ENCODE data around the gene FOXA2.

DNA sequence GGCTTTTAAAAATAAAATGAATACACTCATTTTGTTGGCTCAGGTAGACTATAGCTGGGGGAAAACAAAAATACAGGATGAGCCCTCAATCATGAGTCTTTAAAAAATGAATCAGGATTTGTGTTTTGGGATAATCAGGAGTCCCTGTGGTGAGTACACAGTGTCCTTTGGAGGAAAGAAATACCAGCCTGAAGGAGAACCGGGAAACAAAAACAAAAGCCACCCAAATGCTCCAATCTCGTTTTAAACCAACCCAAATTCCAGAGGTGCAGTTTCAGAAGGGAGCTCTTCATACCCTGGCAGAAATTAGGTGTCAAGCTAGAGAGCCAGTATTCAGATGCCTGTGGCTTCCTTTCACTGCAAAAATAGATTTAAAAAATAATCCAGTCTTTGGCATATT, 23.3 kb upstream of the FOXA2 start:
- TF ChIP-seq POLR2A (IDR thresholded peaks at IDR 0.05) (no peak), EP300 (IDR thresholded peaks at IDR 0.05) (no peak)
- TF ChIP-seq, protein P1, sequence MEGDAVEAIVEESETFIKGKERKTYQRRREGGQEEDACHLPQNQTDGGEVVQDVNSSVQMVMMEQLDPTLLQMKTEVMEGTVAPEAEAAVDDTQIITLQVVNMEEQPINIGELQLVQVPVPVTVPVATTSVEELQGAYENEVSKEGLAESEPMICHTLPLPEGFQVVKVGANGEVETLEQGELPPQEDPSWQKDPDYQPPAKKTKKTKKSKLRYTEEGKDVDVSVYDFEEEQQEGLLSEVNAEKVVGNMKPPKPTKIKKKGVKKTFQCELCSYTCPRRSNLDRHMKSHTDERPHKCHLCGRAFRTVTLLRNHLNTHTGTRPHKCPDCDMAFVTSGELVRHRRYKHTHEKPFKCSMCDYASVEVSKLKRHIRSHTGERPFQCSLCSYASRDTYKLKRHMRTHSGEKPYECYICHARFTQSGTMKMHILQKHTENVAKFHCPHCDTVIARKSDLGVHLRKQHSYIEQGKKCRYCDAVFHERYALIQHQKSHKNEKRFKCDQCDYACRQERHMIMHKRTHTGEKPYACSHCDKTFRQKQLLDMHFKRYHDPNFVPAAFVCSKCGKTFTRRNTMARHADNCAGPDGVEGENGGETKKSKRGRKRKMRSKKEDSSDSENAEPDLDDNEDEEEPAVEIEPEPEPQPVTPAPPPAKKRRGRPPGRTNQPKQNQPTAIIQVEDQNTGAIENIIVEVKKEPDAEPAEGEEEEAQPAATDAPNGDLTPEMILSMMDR (IDR thresholded peaks at IDR 0.05): no peak

Measured in gastroesophageal sphincter (tissue), 3 donors.